ENCODE data around the gene RXRG.

GRCh38 chr1:165356876-165357275, 88.0 kb downstream of the RXRG start:
- TF ChIP-seq, protein P1, sequence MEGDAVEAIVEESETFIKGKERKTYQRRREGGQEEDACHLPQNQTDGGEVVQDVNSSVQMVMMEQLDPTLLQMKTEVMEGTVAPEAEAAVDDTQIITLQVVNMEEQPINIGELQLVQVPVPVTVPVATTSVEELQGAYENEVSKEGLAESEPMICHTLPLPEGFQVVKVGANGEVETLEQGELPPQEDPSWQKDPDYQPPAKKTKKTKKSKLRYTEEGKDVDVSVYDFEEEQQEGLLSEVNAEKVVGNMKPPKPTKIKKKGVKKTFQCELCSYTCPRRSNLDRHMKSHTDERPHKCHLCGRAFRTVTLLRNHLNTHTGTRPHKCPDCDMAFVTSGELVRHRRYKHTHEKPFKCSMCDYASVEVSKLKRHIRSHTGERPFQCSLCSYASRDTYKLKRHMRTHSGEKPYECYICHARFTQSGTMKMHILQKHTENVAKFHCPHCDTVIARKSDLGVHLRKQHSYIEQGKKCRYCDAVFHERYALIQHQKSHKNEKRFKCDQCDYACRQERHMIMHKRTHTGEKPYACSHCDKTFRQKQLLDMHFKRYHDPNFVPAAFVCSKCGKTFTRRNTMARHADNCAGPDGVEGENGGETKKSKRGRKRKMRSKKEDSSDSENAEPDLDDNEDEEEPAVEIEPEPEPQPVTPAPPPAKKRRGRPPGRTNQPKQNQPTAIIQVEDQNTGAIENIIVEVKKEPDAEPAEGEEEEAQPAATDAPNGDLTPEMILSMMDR (IDR thresholded peaks at IDR 0.05; ENCODE audit: low read depth, low read length): no peak
- TF ChIP-seq EZH2phosphoT487 (IDR thresholded peaks at IDR 0.05; ENCODE audit: low read depth): no peak
